ENCODE results near the gene GNS.

GNS gene

DNA sequence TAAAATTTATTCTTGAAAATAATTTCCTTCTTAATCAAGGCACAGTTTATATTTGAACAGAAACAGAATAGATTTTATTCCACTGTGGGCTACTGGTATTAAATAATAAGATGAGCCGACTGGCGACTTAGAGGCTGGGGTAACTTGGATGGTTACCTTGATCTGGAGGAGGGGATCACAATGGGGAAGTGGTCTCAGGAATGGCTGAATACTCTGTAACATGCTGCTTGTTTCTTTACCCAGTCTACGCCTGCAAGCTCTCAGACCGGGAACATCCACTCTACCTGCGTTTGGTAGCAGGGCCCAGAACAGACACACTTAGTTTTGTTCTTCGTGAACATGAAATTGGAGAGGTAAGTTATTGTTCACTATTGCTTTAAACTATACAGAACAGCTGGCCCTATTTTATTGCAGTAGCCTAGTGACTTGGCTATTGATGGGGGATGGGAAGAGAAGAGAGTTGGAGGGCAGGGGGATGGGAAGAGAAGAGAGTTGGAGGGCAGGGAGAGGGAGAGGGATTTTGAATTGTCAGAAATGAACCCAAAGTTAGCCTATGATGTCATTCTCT, 67.9 kb downstream of the GNS start:
- TF ChIP-seq TAF1 (IDR thresholded peaks at IDR 0.05; ENCODE audit: low read depth): no peak
- TF ChIP-seq, protein P1, sequence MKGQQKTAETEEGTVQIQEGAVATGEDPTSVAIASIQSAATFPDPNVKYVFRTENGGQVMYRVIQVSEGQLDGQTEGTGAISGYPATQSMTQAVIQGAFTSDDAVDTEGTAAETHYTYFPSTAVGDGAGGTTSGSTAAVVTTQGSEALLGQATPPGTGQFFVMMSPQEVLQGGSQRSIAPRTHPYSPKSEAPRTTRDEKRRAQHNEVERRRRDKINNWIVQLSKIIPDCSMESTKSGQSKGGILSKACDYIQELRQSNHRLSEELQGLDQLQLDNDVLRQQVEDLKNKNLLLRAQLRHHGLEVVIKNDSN (IDR thresholded peaks at IDR 0.05): no peak
- TF ChIP-seq, protein P2, sequence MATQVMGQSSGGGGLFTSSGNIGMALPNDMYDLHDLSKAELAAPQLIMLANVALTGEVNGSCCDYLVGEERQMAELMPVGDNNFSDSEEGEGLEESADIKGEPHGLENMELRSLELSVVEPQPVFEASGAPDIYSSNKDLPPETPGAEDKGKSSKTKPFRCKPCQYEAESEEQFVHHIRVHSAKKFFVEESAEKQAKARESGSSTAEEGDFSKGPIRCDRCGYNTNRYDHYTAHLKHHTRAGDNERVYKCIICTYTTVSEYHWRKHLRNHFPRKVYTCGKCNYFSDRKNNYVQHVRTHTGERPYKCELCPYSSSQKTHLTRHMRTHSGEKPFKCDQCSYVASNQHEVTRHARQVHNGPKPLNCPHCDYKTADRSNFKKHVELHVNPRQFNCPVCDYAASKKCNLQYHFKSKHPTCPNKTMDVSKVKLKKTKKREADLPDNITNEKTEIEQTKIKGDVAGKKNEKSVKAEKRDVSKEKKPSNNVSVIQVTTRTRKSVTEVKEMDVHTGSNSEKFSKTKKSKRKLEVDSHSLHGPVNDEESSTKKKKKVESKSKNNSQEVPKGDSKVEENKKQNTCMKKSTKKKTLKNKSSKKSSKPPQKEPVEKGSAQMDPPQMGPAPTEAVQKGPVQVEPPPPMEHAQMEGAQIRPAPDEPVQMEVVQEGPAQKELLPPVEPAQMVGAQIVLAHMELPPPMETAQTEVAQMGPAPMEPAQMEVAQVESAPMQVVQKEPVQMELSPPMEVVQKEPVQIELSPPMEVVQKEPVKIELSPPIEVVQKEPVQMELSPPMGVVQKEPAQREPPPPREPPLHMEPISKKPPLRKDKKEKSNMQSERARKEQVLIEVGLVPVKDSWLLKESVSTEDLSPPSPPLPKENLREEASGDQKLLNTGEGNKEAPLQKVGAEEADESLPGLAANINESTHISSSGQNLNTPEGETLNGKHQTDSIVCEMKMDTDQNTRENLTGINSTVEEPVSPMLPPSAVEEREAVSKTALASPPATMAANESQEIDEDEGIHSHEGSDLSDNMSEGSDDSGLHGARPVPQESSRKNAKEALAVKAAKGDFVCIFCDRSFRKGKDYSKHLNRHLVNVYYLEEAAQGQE (IDR thresholded peaks at IDR 0.05; ENCODE audit: low read depth): no peak

DNA sequence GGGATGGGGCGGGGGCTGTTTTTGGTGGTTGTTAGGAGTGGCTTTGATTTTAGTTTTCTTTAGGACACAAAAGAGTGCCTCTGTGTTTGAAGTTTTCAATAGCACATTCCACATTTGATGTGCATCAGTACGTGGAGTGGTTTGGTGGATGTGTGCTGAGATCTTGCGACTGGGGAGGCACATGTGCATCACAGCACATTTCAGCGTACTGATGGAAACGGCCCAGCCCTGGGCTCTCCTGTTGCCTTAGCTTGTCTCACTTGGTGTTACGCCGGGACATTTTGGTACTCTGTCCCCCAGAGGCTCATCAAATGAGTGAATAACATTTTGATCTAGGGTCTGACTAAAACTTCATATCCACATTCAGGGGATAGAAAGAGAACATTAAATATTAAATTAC, 70.5 kb downstream of the GNS start:
- TF ChIP-seq RAD21 (IDR thresholded peaks at IDR 0.05; ENCODE audit: low read depth) (no peak), ZBTB7A (IDR thresholded peaks at IDR 0.05; ENCODE audit: low read depth) (no peak), NFIC (IDR thresholded peaks at IDR 0.05) (no peak), TCF12 (IDR thresholded peaks at IDR 0.05; ENCODE audit: low read depth) (no peak), CREB1 (IDR thresholded peaks at IDR 0.05; ENCODE audit: low read depth) (no peak), YY1 (IDR thresholded peaks at IDR 0.05; ENCODE audit: low read depth) (no peak), EGR1 (IDR thresholded peaks at IDR 0.05) (no peak), FOXM1 (IDR thresholded peaks at IDR 0.05; ENCODE audit: borderline replicate concordance, low read depth) (no peak)
- TF ChIP-seq, protein P2 (IDR thresholded peaks at IDR 0.05; ENCODE audit: low read depth): no peak

DNA sequence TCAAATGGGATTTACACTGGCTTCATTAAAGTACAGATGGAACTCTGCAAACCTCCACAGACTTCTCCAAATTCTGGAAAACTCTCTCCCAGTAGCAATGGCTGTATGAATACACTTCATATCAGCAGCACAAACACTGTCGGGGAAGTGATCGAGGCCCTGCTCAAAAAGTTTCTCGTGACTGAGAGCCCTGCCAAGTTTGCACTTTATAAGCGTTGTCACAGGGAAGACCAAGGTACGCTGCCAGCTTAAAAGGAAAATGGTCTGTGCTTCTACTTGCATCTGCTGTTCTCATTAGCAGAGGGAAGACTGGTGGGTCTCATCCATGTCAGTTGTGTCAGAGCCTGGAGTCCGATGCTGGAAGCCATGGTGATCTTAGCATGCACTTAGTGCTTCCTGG, 71.0 kb downstream of the GNS start:
- TF ChIP-seq CREB1 (IDR thresholded peaks at IDR 0.05; ENCODE audit: low read depth) (no peak), CEBPB (IDR thresholded peaks at IDR 0.05) (no peak)

DNA sequence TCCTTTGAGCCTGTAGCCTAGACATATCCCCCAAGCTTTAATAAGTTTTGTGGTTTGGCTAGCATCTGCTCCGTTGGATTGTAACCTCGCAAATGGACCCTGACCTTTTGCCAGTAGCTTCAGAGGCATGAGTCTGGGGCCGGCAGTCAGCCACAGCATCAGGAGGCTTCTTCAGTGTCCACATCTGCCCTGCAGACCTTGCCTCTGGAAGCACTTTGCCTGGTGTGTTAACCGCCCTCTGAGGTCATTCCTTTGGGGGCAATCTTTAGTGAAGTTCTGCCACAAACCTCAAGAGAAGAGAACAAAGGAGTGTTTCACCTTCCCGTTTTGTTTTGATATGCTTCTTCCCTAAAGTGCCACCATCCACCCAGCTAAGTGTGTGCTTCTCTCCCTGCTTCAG, 71.4 kb downstream of the GNS start:
- TF ChIP-seq, protein P1 (IDR thresholded peaks at IDR 0.05): no peak
- TF ChIP-seq, protein P3, sequence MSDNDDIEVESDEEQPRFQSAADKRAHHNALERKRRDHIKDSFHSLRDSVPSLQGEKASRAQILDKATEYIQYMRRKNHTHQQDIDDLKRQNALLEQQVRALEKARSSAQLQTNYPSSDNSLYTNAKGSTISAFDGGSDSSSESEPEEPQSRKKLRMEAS (IDR thresholded peaks at IDR 0.05): no peak
- TF ChIP-seq YY1 (IDR thresholded peaks at IDR 0.05; ENCODE audit: low read depth) (no peak), CREB1 (IDR thresholded peaks at IDR 0.05; ENCODE audit: low read depth) (no peak), EP300 (IDR thresholded peaks at IDR 0.05; ENCODE audit: borderline replicate concordance) (no peak), TCF12 (IDR thresholded peaks at IDR 0.05; ENCODE audit: low read depth) (no peak), ZBTB7A (IDR thresholded peaks at IDR 0.05; ENCODE audit: low read depth) (no peak), RAD21 (IDR thresholded peaks at IDR 0.05; ENCODE audit: low read depth) (no peak), CEBPB (IDR thresholded peaks at IDR 0.05) (no peak), NFIC (IDR thresholded peaks at IDR 0.05) (no peak), TEAD4 (IDR thresholded peaks at IDR 0.05) (no peak)

DNA sequence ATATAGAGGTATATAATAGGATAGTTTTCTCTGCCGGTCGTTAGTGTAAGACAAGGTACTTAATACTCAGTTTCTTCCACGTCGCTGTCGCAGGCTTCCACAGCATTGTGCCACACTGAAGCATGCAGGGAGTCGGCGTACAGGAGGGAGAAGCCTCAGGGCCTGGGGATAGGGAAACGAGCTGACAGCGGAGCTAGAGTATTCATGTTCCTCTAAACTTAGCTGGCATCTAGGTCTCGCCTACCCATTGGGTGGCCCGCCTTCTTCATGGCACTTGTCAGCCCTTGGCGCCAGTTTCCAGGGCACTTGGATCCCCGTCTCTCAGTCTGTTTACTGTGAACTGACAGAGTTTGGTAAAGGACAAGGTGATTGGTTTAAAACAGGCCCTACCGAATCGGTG, 73.6 kb downstream of the GNS start:
- TF ChIP-seq TAF1 (IDR thresholded peaks at IDR 0.05; ENCODE audit: low read depth) (no peak), TCF12 (IDR thresholded peaks at IDR 0.05; ENCODE audit: low read depth) (no peak), CREB1 (IDR thresholded peaks at IDR 0.05; ENCODE audit: low read depth) (no peak), RAD21 (IDR thresholded peaks at IDR 0.05; ENCODE audit: low read depth) (no peak), TEAD4 (IDR thresholded peaks at IDR 0.05) (no peak), NFIC (IDR thresholded peaks at IDR 0.05) (no peak), FOXM1 (IDR thresholded peaks at IDR 0.05; ENCODE audit: borderline replicate concordance, low read depth) (no peak), EGR1 (IDR thresholded peaks at IDR 0.05) (no peak), YY1 (IDR thresholded peaks at IDR 0.05; ENCODE audit: low read depth) (no peak), CEBPB (IDR thresholded peaks at IDR 0.05) (no peak), ZBTB7A (IDR thresholded peaks at IDR 0.05; ENCODE audit: low read depth) (no peak), EP300 (IDR thresholded peaks at IDR 0.05; ENCODE audit: borderline replicate concordance) (no peak)
- TF ChIP-seq, protein P1 (IDR thresholded peaks at IDR 0.05): no peak
- TF ChIP-seq, protein P3 (IDR thresholded peaks at IDR 0.05): no peak
- TF ChIP-seq, protein P2 (IDR thresholded peaks at IDR 0.05; ENCODE audit: low read depth): no peak

Data from Ishikawa (cell line).